HG03135 (cell line): ENCODE measurements around the gene ZNF276.
"Not testable (repeated sequence)": the region's sequence is repeated elsewhere in the genome, so short reads cannot be mapped to it uniquely, and the experiment has no call there.

Experiments used
- ATAC-seq: cut with Tn5 transposase; IDR thresholded peaks from one replicate; pipeline ENCODE4 v1.9.1; 2021; ENCODE audit warnings: mild to moderate bottlenecking, moderate library complexity; ENCODE audit not compliant: unreplicated experiment

Gene ZNF276

DNA sequence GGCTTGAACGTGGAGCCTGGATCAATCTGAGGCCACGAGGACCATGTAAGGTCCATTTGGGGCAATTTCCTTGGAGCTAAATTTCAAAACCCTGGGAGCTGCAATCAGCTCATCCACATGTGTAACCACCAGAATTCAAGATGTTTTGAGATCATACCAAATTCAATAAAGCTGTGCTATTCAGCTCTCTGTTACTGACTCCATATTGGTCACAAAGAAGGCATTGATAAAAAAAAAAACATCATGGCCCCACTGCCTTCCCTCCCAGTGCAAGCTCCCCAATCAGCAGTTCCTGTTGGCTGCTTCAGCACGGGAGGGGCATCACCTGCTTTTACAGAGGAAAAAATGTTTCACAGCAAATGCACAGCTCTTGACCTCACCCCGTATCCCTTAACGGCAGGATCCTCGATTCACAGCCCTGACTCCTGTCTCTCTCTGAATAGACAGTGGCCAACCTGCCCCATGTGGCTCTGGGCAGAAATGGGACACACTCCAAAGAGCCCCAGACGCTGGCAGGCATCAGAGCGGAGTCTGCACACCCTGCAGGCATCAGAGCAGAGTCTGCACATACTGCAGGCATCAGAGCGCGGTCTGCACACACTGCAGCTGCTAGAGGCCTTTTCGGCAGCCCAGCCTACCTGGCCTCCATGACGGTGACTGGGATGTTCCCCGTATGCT, 58.0 kb downstream of the ZNF276 start:
- no peak for ATAC-seq

DNA sequence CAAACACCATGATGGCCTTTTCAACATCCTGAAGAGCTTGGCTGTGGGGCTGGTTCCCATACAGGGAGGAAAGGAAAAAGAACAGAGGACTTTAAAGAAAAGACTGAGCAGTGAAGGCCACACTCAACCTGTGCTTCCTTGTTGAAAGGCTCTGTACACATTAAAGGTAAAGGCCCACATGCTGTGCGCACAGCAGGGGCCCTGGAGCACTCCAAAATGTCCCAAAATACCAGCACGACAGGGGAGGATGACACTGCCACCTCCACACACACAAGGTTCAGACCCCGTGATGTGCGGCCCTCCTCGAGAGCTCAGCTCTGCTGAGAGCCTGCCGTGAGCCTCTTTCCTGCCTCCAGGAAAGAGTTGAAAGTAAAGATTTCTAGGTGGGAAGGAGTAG, 58.6 kb downstream of the ZNF276 start:
- no peak for ATAC-seq

DNA sequence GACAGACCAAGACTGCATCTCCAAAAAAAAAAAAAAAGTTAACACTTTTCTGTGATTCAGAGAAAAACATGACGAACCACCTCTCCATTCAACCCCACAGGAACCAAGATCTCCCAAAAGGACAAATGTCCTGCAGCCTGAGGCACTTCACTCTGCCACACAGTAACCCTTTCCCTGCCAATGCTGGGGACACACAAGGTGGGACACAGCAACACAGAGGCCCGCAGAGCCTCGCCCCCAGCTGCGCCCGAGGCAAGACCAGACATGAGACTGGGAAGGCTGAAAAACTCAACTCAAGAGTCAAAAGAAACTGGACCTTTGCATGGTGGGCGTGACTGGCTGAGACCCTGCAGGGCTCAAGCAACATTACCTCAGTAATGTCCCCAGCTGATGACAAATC, 61.2 kb downstream of the ZNF276 start:
- ATAC-seq = no peak

DNA sequence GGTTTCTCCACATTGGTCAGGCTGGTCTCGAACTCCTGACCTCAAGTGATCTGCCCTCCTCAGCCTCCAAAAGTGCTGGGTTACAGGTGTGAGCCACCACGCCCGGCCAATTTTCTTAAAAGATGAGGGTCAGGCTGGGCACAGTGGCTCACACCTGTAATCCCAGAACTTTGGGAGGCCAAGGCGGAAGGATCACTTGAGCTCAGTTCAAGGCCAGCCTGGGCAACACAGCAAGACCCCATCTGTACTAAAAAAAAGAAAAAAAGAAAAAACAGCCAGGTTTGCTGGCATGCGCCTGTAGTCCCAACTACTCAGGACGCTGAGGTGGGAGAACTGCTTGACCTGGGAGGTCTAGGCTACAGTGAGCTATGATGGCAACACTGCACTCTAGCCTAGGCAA, 62.6 kb downstream of the ZNF276 start:
- ATAC-seq = not testable (repeated sequence)

DNA sequence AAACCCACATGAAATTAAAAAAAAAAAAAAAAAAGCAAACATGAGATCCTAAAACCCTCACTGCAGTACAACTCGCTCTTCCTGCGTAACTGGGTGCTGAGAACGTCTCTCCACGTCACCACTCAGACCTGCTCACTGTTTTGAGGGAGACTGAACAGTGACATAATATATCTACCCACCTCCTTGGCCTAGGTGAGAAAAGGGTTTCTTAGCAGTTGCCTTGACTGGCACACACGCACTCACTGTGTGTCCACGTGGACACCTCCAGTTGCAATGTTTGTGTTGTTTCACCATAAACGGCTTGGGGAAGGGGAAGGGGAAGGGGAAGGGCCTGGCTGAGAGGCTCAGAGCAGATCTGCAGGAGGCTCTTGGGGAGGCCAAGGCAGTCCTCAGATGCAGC, 63.1 kb downstream of the ZNF276 start:
- no peak for ATAC-seq

DNA sequence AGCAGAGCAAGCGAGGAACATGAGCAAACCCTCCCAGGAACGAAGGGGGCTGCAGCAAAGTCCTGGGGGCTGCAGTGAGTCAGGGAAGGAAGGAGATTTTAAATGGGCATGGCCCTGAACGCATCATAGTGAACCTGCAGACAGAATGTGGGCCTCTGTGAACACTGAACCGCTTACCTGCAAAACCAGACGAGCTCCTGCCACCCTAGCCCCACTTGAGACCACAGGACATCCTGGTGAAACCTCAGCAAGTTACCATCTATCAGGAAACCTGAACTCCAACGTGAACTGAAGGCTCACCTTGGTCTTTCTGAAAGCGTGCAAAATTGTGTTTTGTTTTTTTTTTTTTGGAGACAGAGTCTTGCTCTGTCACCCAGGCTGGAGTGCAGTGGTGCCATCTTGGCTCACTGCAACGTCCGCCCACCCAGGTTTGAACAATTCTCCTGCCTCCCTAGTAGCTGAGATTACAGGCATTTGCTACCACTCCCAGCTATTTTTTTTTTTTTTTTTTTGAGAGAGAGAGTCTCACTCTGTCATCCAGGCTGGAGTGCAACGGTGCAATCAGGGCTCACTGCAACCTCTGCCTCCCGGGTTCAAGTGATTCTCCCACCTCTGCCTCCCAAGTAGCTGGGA, 64.3 kb downstream of the ZNF276 start:
- ATAC-seq = no peak

DNA sequence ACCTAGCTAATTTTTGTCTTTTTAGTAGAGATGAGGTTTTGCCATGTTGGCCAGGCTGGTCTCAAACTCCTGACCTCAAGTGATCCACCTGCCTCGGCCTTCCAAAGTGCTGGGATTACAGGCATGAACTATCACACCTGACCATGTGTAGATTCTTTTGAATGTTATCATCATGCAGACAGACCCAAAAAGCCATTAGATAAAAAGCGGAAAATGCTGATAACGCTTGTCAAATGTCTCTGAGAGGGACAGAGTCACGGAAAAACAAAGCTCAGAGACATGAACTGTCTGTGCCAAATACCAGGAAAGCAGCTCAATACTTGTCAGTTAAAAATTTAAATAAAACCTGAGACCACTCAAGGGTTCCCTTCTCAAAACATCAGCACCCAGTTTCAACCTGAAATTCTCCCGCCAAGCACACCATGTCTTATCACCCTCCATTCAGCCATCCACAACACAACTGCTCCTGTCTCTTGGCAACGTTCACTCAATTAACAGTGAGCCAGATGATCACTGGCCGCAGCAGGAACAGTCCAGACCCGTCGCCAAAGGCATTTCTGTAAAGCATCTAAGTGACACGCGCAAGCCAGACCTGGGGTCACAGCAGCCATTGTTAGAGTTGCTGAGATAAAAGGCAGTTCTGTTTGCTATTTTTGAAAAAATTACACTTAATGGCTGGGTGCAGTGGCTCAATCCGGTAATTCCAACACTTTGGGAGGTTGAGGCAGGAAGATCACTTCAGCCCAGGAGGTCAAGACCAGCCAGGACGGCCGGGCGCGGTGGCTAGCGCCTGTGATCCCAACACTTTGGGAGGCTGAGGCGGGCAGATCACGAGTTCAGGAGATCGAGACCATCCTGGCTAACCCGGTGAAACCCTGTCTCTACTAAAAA, 65.4 kb downstream of the ZNF276 start:
- ATAC-seq = no peak

DNA sequence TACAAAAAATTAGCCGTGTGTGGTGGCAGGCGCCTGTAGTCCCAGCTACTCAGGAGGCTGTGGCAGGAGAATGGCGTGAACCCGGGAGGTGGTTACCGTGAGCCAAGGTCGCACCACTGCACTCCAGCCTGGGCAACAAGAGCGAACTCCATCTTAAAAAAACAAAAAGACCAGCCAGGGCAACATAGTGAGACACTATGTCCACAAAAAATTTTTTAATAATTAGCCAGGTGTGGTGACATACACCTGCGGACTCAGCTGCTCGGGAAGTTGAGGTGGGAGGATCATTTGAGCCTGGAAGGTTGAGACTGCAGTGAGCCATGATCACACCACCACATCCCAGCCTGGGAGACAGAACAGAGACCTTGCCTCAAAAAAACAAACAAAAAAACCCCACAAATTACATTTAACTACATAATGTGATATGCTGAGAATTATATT, 66.0 kb downstream of the ZNF276 start:
- no peak for ATAC-seq
